NCI-H460 (cell line): ENCODE data around the gene TRMT6. TPM values are rescaled to one million over a fixed set of nuclear protein-coding genes. Genes with fewer than 3 reads are reported as not detected.

Experiments
- DNase-seq: peaks from one replicate; pipeline ENCODE4 v3.0.0-alpha.2; 2016; ENCODE audit warnings: low read depth; ENCODE audit errors: extremely low read depth
- polyA plus RNA-seq: library from polyadenylated mRNA; depleted of rRNA; stranded (reverse); fragments of >200 nt; gene quantifications from 2 replicates; pipeline ENCODE4 v1.2.3, GENCODE V29; 2014; cell fraction: nucleus; rRNA removed
- total RNA-seq: library from RNA; depleted of rRNA; stranded (reverse); fragments of >200 nt; shearing (Covaris generic); gene quantifications from 2 replicates; pipeline ENCODE4 v1.2.3, GENCODE V29; 2014; rRNA removed

Gene TRMT6
- total RNA-seq: 26.1 and 30.7 TPM in 2 replicates
- 24.2 and 24.9 TPM in 2 replicates for polyA plus RNA-seq

GRCh38 chr20:5950271-5951031 is at the start of gene TRMT6, which contains the start of gene MCM8:
Gene TRMT6, minus strand, starts transcription at chr20:5950533. Its CDS starts 128 bp downstream, at chr20:5950405.
Gene MCM8, plus strand, starts transcription at chr20:5950652. Its CDS starts 1,364 bp downstream, at chr20:5952016.
- DNase-seq: peak; percentile 93

GRCh38 chr20:5999783-6000182 is 49.5 kb upstream of the TRMT6 start:
- no peak for DNase-seq

- DNase-seq: no peak
Observed at GRCh38 chr20:5996765-5997164, 46.4 kb upstream of the TRMT6 start.

GRCh38 chr20:5991623-5992441 is 41.5 kb upstream of the TRMT6 start:
- no peak for DNase-seq

GRCh38 chr20:5990946-5991345 is 40.6 kb upstream of the TRMT6 start:
- DNase-seq: no peak

- DNase-seq: no peak
Observed at GRCh38 chr20:5989539-5989938, 39.2 kb upstream of the TRMT6 start.

- DNase-seq: no peak
Observed at GRCh38 chr20:5987383-5987782, 37.0 kb upstream of the TRMT6 start.

- no peak for DNase-seq
Observed at GRCh38 chr20:5980720-5981538, 30.6 kb upstream of the TRMT6 start.

- no peak for DNase-seq
Observed at GRCh38 chr20:5979801-5980200, 29.5 kb upstream of the TRMT6 start.

- no peak for DNase-seq
Observed at GRCh38 chr20:5977975-5978374, 27.6 kb upstream of the TRMT6 start.

- DNase-seq: no peak
Observed at GRCh38 chr20:5977223-5977622, 26.9 kb upstream of the TRMT6 start.

- DNase-seq: no peak
Observed at GRCh38 chr20:5975778-5976177, 25.4 kb upstream of the TRMT6 start.

GRCh38 chr20:5974531-5974930 is 24.2 kb upstream of the TRMT6 start:
- DNase-seq: no peak

- no peak for DNase-seq
Observed at GRCh38 chr20:5973971-5974370, 23.6 kb upstream of the TRMT6 start.

GRCh38 chr20:5973172-5973571 is 22.8 kb upstream of the TRMT6 start:
- no peak for DNase-seq

- no peak for DNase-seq
Observed at GRCh38 chr20:5971203-5971602, 20.9 kb upstream of the TRMT6 start.

- DNase-seq: no peak
Observed at GRCh38 chr20:5970381-5970780, 20.0 kb upstream of the TRMT6 start.

GRCh38 chr20:5969940-5970339 is 19.6 kb upstream of the TRMT6 start:
- DNase-seq: no peak

- no peak for DNase-seq
Observed at GRCh38 chr20:5969348-5969935, 19.1 kb upstream of the TRMT6 start.

- DNase-seq: no peak
Observed at GRCh38 chr20:5968462-5968861, 18.1 kb upstream of the TRMT6 start.
